Stimulated activated CD8-positive, alpha-beta memory T cell treated with anti-CD3 and anti-CD28 coated beads, Interleukin-12 subunit alpha, Interleukin-12 subunit beta, amount 100 ng/mL, for 24 hours (primary cell): Measurements from ENCODE around the gene TNFAIP8L2.
A peak's percentile ranks its signal among the peaks of the same experiment; 100 is the strongest.
"Not testable (repeated sequence)": the region's sequence is repeated elsewhere in the genome, so short reads cannot be mapped to it uniquely, and the experiment has no call there.

Experiments
- DNase-seq: peaks from one replicate; pipeline ENCODE4 v3.0.0-alpha.2; 2020; ENCODE audit errors: extremely low read depth

Gene TNFAIP8L2

DNA sequence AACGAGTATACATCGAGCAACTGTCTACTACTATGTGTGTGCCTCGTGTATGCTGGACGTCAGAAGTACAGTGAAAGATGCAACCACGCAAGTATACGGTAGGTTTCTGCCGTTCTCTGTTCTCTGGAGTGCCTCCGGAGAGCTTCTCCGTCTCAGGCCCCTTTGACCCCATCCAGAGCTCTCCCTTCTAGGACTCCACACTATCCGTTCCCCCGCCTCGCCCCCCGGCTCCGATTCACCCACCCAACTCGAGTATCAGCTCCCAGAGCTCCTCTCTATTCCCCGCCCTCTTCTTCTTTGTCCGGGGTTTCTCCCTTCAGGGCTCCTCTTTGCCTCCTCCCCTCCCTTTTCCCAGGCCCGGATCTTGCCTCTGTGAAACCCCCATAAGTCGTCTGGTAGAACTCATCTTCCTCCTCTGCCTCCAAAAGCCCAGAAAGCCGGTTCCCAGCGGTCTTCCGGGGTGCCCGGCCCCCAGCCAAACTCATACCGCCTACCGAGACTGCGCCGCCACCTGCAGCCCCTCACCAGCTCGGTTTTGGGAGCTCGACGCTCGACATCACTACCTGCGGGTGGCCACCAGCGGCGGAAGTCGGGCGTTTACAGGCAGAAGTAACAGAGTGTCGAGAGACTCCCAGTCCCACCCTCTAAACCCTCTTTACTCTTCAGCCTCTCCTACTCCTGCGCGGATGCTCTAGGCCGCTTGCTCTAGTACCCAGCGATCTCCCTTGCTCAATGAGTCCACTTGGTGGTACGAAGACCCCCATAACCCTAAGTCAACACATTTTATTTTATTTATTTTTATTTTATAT, 33.4 kb downstream of the TNFAIP8L2 start, which contains the start of gene VPS72:
TSS of gene VPS72 (minus strand) at position 561 of the 809 bp plus-strand sequence. CDS start at position 485, 76 bp downstream.
- peak; percentile 60 for DNase-seq

DNA sequence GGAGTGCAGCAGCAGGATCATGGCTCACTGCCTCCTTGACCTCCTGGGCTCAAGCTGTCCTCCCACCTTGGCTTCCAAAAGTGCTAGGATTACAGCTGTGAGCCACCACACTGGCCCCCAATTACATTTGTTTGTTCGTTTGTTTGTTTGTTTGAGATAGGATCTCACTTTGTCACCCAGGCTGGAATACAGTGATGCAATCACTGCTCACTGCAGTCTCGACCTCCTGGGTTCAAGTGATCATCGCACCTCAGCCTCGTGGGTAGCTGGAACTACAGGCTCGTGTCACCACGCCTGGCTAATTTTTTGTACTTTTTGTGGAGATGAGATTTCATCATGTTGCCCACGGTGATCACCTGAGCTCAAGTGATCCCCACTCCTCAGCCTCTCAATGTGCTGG, 35.6 kb downstream of the TNFAIP8L2 start:
- no peak for DNase-seq

DNA sequence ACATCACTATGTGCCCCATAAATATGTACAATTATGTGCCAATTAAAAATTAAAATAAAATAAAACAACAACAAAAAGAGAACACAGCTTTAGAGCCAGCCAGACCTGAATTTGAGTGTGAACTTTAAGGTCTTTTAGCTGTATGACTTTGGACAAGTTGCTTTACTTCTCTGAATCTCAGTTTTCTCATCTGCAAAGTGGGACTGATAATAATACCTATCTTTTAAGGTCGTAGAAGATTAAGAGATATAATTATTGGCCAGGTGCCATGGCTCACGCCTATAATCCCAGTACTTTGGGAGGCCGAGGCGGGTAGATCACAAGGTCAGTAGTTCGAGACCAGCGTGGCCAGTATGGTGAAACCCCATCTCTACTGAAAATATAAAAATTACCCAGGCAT, 36.9 kb downstream of the TNFAIP8L2 start:
- DNase-seq, result no peak

DNA sequence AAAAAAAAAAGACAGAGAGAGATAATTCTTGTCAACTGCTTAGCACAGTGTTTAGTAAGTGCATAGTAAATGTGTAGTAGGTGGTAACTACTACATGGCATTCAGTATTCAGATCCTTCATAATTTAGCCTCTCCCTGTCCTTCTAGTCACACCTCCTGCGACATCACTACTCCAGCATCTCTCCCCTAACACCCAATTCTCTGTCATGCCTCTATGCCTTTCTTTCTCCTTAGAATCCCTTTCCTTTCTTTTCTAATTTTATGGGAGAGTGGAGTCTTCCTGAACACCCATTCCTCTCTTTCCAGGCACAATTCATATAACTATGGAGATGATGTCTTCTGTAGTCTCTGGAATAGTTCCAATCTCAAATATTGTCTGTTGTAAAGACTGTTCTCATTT, 37.4 kb downstream of the TNFAIP8L2 start:
- no peak for DNase-seq

DNA sequence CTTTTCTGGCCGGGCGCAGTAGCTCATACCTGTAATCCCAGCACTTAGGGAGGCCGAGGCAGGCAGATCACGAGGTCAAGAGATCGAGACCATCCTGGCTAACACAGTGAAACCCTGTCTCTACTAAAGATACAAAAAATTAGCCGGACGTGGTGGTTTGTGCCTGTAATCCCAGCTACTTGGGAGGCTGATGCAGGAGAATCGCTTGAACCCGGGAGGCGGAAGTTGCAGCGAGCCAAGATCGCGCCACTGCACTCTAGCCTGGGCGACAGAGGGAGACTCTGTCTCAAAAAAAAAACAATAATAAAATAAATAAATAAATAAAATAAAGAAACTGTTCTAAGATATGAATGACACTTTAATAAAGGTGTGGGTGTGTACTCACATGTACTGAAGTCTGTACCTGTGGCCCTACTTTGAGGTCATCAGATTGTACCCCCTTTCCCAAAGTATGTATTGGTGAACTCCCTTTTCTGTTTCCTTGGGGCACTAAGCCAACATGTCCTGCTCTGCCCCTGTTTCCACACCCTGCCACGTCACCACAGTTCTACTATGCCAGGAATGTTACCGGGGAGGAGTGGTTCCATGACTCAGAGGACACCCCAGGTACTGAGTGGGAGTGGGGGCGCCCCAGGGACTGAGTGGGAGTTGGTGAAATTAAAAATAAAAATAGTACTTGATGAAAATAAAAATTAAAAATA, 38.6 kb downstream of the TNFAIP8L2 start:
- DNase-seq, result not testable (repeated sequence)

DNA sequence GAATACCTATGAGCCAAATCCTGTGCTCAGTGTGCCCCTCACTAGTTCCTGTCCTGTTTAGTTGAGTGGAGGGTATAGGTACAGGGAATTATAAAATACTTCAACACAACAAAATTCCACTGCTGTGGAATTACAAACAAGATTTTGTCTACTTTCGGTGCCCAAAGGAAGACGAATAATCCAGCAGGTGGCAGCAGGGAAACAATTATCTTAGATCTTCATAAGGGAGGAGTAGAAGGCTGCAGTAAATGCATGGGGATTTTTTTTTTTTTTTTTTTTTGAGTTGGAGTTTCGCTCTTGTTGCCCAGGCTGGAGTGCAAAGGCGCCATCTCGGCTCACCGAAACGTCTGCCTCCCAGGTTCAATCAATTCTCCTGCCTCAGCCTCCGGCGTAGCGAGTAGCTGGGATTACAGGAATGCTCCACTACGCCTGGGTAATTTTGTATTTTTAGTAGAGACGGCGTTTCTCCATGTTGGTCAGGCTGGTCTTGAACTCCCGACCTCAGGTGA, 39.9 kb downstream of the TNFAIP8L2 start:
- DNase-seq, result no peak

DNA sequence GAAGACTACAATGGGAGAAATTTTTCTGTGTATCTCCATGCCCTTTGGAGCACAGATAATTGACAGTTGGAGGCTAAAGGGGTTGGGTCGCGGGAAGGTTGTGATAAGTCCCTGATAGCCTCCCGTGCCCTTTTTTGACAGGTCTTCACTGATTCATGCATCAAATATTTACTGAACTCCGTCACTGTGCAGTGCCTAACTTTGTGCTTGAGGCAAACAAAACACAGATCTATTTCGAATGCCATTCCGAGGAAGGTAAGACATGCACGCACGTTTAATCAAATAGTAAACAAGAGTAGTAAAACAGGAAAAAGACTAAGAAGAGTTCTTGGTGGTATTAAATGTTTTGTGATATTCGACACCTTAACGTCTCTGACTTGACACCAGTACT, 41.4 kb downstream of the TNFAIP8L2 start:
- no peak for DNase-seq

DNA sequence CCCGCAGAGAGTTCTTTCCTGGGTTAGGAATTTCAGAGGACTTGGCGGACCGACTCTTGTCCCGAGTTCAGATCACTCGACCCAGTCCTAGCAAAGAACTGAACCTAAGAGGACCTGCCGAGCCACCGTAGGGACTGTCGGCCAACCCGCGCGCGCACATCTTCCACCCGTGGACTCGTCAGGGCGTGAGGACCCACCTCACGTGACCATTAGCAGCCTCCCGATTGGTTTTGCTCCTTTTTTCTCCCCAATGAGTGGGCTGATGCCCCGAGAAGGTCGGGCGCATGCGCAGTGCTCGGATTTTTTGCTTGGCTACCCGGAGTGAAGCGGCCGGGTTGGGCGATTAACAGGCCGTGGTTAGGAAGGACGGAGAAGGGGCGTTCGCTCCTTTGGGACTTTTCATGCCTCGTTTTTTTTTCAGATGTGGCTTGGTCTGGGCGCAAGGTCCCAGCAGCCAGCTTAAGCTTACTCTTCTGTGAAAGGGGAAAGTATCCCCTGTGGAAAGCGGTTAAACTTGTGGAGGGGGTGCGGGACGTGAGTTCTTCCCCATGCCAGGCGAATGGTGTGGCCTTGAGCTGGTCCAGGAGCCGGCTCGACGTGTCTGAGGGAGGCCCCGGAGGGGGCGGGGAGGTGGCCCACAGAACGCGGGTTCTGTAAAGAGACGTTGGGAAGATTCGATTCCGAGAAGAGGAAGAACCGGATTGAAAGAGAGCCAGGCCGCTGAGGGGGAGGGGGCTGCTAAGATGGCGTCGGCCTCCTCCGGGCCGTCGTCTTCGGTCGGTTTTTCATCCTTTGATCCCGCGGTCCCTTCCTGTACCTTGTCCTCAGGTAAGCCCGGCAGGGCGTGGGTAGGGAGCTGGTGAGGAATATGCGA, 42.0 kb downstream of the TNFAIP8L2 start, which contains the start of gene PIP5K1A:
TSS of gene PIP5K1A (plus strand) at position 299 of the 874 bp plus-strand sequence. CDS start at position 744, 445 bp downstream.
- peak; percentile 98 for DNase-seq

DNA sequence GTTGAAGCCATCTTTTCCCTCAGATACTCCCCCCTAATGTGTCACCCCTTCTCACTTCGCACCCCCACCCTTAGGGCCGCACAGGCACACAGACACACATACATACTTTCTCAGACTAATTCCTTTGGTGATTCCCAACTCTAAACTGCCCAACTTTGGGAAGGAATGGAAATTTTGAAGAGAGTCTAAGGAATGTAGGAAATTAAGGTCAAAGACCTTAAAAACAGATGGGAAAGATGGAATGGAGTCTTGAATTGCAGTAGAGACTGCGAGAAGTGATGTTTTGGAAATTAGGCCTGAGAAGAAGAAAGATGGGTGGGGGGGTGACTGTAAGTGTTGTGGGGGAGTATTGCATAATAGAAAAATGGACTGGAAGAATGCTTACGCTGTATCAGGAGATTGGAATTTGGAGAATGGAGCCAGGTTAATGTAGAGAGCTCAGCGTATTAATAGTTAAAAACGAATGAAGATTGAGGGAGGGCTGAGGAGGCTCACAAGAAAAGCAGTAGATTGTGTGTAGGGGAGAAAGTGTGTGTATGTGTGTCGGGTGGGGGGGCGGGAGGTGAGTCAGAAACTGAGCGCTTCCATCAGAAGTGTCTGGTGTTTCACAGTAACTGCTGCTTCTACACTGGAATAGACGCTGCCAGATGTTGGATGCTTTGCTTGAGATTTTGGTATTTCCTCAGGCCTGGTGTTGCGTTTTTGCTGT, 43.6 kb downstream of the TNFAIP8L2 start:
- DNase-seq, result no peak

DNA sequence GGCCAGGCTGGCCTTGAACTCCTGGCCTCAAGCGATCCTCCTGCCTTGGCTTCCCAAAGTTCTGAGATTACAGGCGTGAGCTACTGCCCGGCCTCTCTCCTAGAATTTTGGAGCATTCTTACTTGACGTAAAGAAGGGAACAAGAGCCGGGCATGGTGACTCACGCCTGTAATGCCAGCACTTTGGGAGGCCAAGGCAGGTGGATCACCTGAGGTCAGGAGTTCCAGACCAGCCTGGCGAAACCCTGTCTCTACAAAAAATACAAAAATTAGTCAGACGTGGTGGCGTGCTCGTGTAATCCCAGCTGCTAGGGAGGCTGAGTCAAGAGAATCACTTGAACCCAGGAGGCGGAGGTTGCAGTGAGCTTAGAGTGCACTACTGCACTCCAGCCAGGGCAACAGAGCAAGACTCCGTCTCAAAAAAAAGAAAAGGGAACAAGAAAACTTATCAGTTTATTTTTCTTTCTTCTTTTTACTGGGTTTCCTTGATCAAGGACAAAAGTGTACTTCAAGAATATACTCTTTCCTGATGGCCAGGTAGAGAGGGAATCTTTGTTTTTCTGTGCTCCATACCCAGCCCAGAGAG, 49.0 kb downstream of the TNFAIP8L2 start:
- not testable (repeated sequence) for DNase-seq
